Measurements from ENCODE around the gene RABGAP1L.
A peak's percentile ranks its signal among the peaks of the same experiment; 100 is the strongest.
"Not testable (repeated sequence)": the region's sequence is repeated elsewhere in the genome, so short reads cannot be mapped to it uniquely, and the experiment has no call there.

Gene RABGAP1L

GRCh38 chr1:174799136-174799479 is 639.8 kb downstream of the RABGAP1L start:
- Histone ChIP-seq H3K36me3 (ENCODE audit: control insufficient read depth, insufficient read depth, low read length) (no peaks in the 10 kb centered on the region), H3K9me3 (ENCODE audit: control insufficient read depth, low read length) (no peaks in the 10 kb centered on the region), H3K4me1 (ENCODE audit: control insufficient read depth, insufficient read depth, low read length, poor library complexity, severe bottlenecking) (peaks cover 4% of the 10 kb centered on the region), H3K4me3 (ENCODE audit: extremely low read depth, insufficient read depth, low read length, poor library complexity, severe bottlenecking) (no peak overlapping the region), H3K27ac (ENCODE audit: low read depth, low read length, severe bottlenecking) (peak overlapping the region; percentile 54)
- 0% methylated on average over 1 of the region's 3 CpGs; no CpG with 5 or more reads in 1 of the 2 experiments for WGBS, 2 experiments (ENCODE audit: insufficient coverage in 2 of 2)

GRCh38 chr1:174800216-174800851 is 641.0 kb downstream of the RABGAP1L start:
- Histone ChIP-seq H3K4me3 (ENCODE audit: extremely low read depth, insufficient read depth, low read length, poor library complexity, severe bottlenecking) (peak overlapping the region; percentile 29), H3K9me3 (ENCODE audit: control insufficient read depth, low read length) (no peaks in the 10 kb centered on the region), H3K36me3 (ENCODE audit: control insufficient read depth, insufficient read depth, low read length) (no peaks in the 10 kb centered on the region), H3K4me1 (ENCODE audit: control insufficient read depth, insufficient read depth, low read length, poor library complexity, severe bottlenecking) (peaks cover 4% of the 10 kb centered on the region), H3K27ac (ENCODE audit: low read depth, low read length, severe bottlenecking) (peak overlapping the region; percentile 81)
- WGBS, 2 experiments (ENCODE audit: insufficient coverage in 2 of 2): 13 to 29% methylated on average over 3 to 5 of the region's 10 CpGs

GRCh38 chr1:174800876-174801275 is 641.6 kb downstream of the RABGAP1L start:
- H3K27ac ChIP-seq (ENCODE audit: low read depth, low read length, severe bottlenecking): no peak overlapping the region
- H3K9me3 ChIP-seq (ENCODE audit: control insufficient read depth, low read length): no peaks in the 10 kb centered on the region
- no peak overlapping the region for H3K4me3 ChIP-seq (ENCODE audit: extremely low read depth, insufficient read depth, low read length, poor library complexity, severe bottlenecking)
- no CpG with 5 or more reads among the region's 1 CpG for WGBS, 2 experiments (ENCODE audit: insufficient coverage in 2 of 2)
- H3K4me1 ChIP-seq (ENCODE audit: control insufficient read depth, insufficient read depth, low read length, poor library complexity, severe bottlenecking): peaks cover 4% of the 10 kb centered on the region
- H3K36me3 ChIP-seq (ENCODE audit: control insufficient read depth, insufficient read depth, low read length): no peaks in the 10 kb centered on the region

GRCh38 chr1:174809755-174810280 is 650.5 kb downstream of the RABGAP1L start:
- Histone ChIP-seq H3K27ac (ENCODE audit: low read depth, low read length, severe bottlenecking) (no peak overlapping the region), H3K36me3 (ENCODE audit: control insufficient read depth, insufficient read depth, low read length) (no peaks in the 10 kb centered on the region), H3K4me1 (ENCODE audit: control insufficient read depth, insufficient read depth, low read length, poor library complexity, severe bottlenecking) (peaks cover 6% of the 10 kb centered on the region), H3K4me3 (ENCODE audit: extremely low read depth, insufficient read depth, low read length, poor library complexity, severe bottlenecking) (no peak overlapping the region), H3K9me3 (ENCODE audit: control insufficient read depth, low read length) (no peaks in the 10 kb centered on the region)
- no CpG with 5 or more reads among the region's 2 CpGs for WGBS, 2 experiments (ENCODE audit: insufficient coverage in 2 of 2)

DNA sequence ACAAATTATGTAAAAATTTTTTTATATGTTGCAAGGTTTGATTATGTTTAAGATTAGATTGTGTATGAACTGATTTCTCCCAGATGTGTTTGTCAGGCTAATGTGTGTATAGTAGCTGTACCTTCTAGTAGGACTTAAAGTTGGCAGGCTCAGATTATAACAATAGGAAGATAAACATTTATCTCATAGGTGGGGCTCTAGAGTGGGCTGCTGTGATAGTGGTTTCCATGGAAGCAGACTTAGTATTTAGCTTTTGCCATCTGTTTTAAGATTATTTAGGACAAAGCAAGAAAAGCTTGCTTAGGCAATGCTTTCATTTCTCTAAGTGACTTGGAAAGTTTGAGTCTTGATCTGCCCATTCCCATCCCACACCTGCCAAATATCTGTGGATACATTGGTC is 652.7 kb downstream of the RABGAP1L start:
- Histone ChIP-seq H3K27ac (ENCODE audit: low read depth, low read length, severe bottlenecking) (no peak overlapping the region), H3K4me3 (ENCODE audit: extremely low read depth, insufficient read depth, low read length, poor library complexity, severe bottlenecking) (no peak overlapping the region), H3K4me1 (ENCODE audit: control insufficient read depth, insufficient read depth, low read length, poor library complexity, severe bottlenecking) (peaks cover 13% of the 10 kb centered on the region), H3K9me3 (ENCODE audit: control insufficient read depth, low read length) (no peaks in the 10 kb centered on the region), H3K36me3 (ENCODE audit: control insufficient read depth, insufficient read depth, low read length) (no peaks in the 10 kb centered on the region)

- H3K27ac ChIP-seq (ENCODE audit: low read depth, low read length, severe bottlenecking): no peak overlapping the region
- no peaks in the 10 kb centered on the region for H3K9me3 ChIP-seq (ENCODE audit: control insufficient read depth, low read length)
- H3K4me3 ChIP-seq (ENCODE audit: extremely low read depth, insufficient read depth, low read length, poor library complexity, severe bottlenecking): no peak overlapping the region
- no peaks in the 10 kb centered on the region for H3K36me3 ChIP-seq (ENCODE audit: control insufficient read depth, insufficient read depth, low read length)
- H3K4me1 ChIP-seq (ENCODE audit: control insufficient read depth, insufficient read depth, low read length, poor library complexity, severe bottlenecking): peaks cover 13% of the 10 kb centered on the region
Observed at GRCh38 chr1:174812656-174813055, 653.3 kb downstream of the RABGAP1L start.

GRCh38 chr1:174815036-174815435 is 655.7 kb downstream of the RABGAP1L start:
- WGBS, 2 experiments (ENCODE audit: insufficient coverage in 2 of 2): 100% methylated on average over 1 of the region's 3 CpGs; no CpG with 5 or more reads in 1 of the 2 experiments
- H3K4me3 ChIP-seq (ENCODE audit: extremely low read depth, insufficient read depth, low read length, poor library complexity, severe bottlenecking): no peak overlapping the region
- peaks cover 13% of the 10 kb centered on the region for H3K4me1 ChIP-seq (ENCODE audit: control insufficient read depth, insufficient read depth, low read length, poor library complexity, severe bottlenecking)
- H3K36me3 ChIP-seq (ENCODE audit: control insufficient read depth, insufficient read depth, low read length): no peaks in the 10 kb centered on the region
- H3K9me3 ChIP-seq (ENCODE audit: control insufficient read depth, low read length): no peaks in the 10 kb centered on the region
- no peak overlapping the region for H3K27ac ChIP-seq (ENCODE audit: low read depth, low read length, severe bottlenecking)

- H3K27ac ChIP-seq (ENCODE audit: low read depth, low read length, severe bottlenecking): no peak overlapping the region
- H3K4me1 ChIP-seq (ENCODE audit: control insufficient read depth, insufficient read depth, low read length, poor library complexity, severe bottlenecking): peaks cover 13% of the 10 kb centered on the region
Observed at GRCh38 chr1:174815474-174815908, 656.2 kb downstream of the RABGAP1L start.

DNA sequence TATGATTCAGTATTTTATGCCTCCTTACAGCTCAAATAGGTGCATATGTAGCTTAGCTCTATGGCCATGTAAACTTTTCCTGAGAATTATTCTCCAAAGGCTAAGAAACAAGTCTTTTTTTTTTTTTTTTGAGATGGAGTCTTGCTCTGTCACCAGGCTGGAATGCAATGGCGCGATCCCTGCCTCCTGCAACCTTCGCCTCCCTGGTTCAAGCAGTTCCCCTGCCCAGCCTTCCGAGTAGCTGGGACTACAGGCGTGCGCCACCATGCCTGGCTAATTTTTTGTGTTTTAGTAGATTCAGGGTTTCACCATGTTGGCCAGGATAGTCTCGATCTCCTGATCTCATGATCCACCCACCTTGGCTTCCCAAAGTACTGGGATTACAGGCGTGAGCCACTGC is 657.3 kb downstream of the RABGAP1L start:
- H3K4me3 ChIP-seq (ENCODE audit: extremely low read depth, insufficient read depth, low read length, poor library complexity, severe bottlenecking); H3K36me3 ChIP-seq (ENCODE audit: control insufficient read depth, insufficient read depth, low read length); H3K9me3 ChIP-seq (ENCODE audit: control insufficient read depth, low read length); H3K27ac ChIP-seq (ENCODE audit: low read depth, low read length, severe bottlenecking): not testable (repeated sequence)
- WGBS, 2 experiments (ENCODE audit: insufficient coverage in 2 of 2): 84 to 91% methylated on average over 3 to 6 of the region's 8 CpGs
- H3K4me1 ChIP-seq (ENCODE audit: control insufficient read depth, insufficient read depth, low read length, poor library complexity, severe bottlenecking): peaks cover 13% of the 10 kb centered on the region

More at GRCh38 chr1:174815474-174815908, 656.2 kb downstream of the RABGAP1L start:
- no peak overlapping the region for H3K4me3 ChIP-seq (ENCODE audit: extremely low read depth, insufficient read depth, low read length, poor library complexity, severe bottlenecking)
- H3K9me3 ChIP-seq (ENCODE audit: control insufficient read depth, low read length): no peaks in the 10 kb centered on the region
- no peaks in the 10 kb centered on the region for H3K36me3 ChIP-seq (ENCODE audit: control insufficient read depth, insufficient read depth, low read length)

- Histone ChIP-seq H3K27ac (ENCODE audit: low read depth, low read length, severe bottlenecking) (no peak overlapping the region), H3K9me3 (ENCODE audit: control insufficient read depth, low read length) (no peaks in the 10 kb centered on the region), H3K36me3 (ENCODE audit: control insufficient read depth, insufficient read depth, low read length) (no peaks in the 10 kb centered on the region), H3K4me1 (ENCODE audit: control insufficient read depth, insufficient read depth, low read length, poor library complexity, severe bottlenecking) (peaks cover 7% of the 10 kb centered on the region), H3K4me3 (ENCODE audit: extremely low read depth, insufficient read depth, low read length, poor library complexity, severe bottlenecking) (no peak overlapping the region)
- 74 to 82% methylated on average over 3 of the region's 4 CpGs for WGBS, 2 experiments (ENCODE audit: insufficient coverage in 2 of 2)
Observed at GRCh38 chr1:174818014-174818616, 658.8 kb downstream of the RABGAP1L start.

DNA sequence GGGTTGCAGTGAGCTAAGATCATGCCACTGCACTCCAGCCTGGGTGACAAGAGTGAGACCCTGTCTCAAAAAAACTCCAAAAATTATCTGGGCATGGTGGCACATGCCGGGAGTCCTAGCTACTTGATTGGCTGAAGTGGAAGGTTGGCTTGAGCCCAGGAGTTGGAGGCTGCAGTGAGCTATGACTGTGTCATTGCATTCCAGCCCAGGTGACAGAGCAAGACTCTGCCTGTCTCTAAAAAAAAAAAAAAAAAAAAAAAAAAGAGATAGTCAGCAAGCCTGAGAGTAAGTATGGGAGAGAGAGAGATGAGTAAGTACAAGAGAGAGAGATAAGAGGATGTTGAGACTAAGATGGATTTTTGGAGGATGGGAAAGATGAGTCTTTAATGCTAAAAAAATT is 659.6 kb downstream of the RABGAP1L start:
- no peaks in the 10 kb centered on the region for H3K9me3 ChIP-seq (ENCODE audit: control insufficient read depth, low read length)
- peaks cover 7% of the 10 kb centered on the region for H3K4me1 ChIP-seq (ENCODE audit: control insufficient read depth, insufficient read depth, low read length, poor library complexity, severe bottlenecking)
- no peak overlapping the region for H3K27ac ChIP-seq (ENCODE audit: low read depth, low read length, severe bottlenecking)
- H3K4me3 ChIP-seq (ENCODE audit: extremely low read depth, insufficient read depth, low read length, poor library complexity, severe bottlenecking): no peak overlapping the region
- 80 to 83% methylated on average over 1 of the region's 1 CpG for WGBS, 2 experiments (ENCODE audit: insufficient coverage in 2 of 2)
- H3K36me3 ChIP-seq (ENCODE audit: control insufficient read depth, insufficient read depth, low read length): no peaks in the 10 kb centered on the region
